Left hindlimb (tissue), 1 donor: ENCODE measurements around the gene SLC35B2.
A peak's percentile ranks its signal among the peaks of the same experiment; 100 is the strongest.

Experiments
- DNase-seq: peaks from one replicate; pipeline ENCODE4 v3.0.0-alpha.2; 2018

Gene SLC35B2

GRCh38 chr6:44257025-44257752 lies at the start of gene SLC35B2:
SLC35B2 (minus strand) TSS chr6:44257528; CDS start chr6:44257410, 118 bp downstream.
- DNase-seq: peak; percentile 86

- no peak for DNase-seq
These were observed 49.4 kb upstream of the SLC35B2 start for GRCh38 chr6:44306710-44307109.

GRCh38 chr6:44305200-44305725 lies 47.9 kb upstream of the SLC35B2 start:
- no peak for DNase-seq

- DNase-seq: peak; percentile 52
These were observed 47.2 kb upstream of the SLC35B2 start for GRCh38 chr6:44304282-44305199.

- DNase-seq: no peak
These were observed 46.5 kb upstream of the SLC35B2 start for GRCh38 chr6:44303842-44304241.

- no peak for DNase-seq
These were observed 45.5 kb upstream of the SLC35B2 start for GRCh38 chr6:44302856-44303255.

- DNase-seq: no peak
These were observed 44.6 kb upstream of the SLC35B2 start for GRCh38 chr6:44301782-44302564.

- no peak for DNase-seq
These were observed 43.8 kb upstream of the SLC35B2 start for GRCh38 chr6:44301106-44301505.

- DNase-seq: no peak
These were observed 43.0 kb upstream of the SLC35B2 start for GRCh38 chr6:44300292-44300823.

GRCh38 chr6:44298864-44299263 lies 41.5 kb upstream of the SLC35B2 start:
- DNase-seq: no peak

GRCh38 chr6:44298055-44298803 lies 40.9 kb upstream of the SLC35B2 start:
- no peak for DNase-seq

GRCh38 chr6:44297063-44298038 lies 40.0 kb upstream of the SLC35B2 start:
- DNase-seq: no peak

- DNase-seq: no peak
These were observed 37.8 kb upstream of the SLC35B2 start for GRCh38 chr6:44294832-44295791.

- DNase-seq: no peak
These were observed 35.5 kb upstream of the SLC35B2 start for GRCh38 chr6:44292661-44293365.

GRCh38 chr6:44291841-44292240 lies 34.5 kb upstream of the SLC35B2 start:
- DNase-seq: no peak

GRCh38 chr6:44289726-44290260 lies 32.5 kb upstream of the SLC35B2 start:
- peak; percentile 16 for DNase-seq

- DNase-seq: no peak
These were observed 29.4 kb upstream of the SLC35B2 start for GRCh38 chr6:44286747-44287146.

GRCh38 chr6:44286285-44286565 lies 28.9 kb upstream of the SLC35B2 start:
- no peak for DNase-seq
